ENCODE results near the gene DENND6B.

GRCh38 chr22:50342651-50343540 is 16.1 kb upstream of the DENND6B start, which contains the start of gene PPP6R2:
- TF ChIP-seq CTCF (conservative IDR thresholded peaks at IDR 0.05; ENCODE audit: low read depth in 2 of 2) (no peak), EZH2phosphoT487 (IDR thresholded peaks at IDR 0.05; ENCODE audit: unreplicated experiment) (no peak), REST (IDR thresholded peaks at IDR 0.05; ENCODE audit: unreplicated experiment) (no peak)

All from GM23338 (cell line).